DND-41 (cell line): Measurements from ENCODE around the gene CD300LD.

ENCODE experiments used
- ATAC-seq: fragments of 200-7000 bp; cut with Tn5 transposase; 3 replicates; pipeline ENCODE4 v1.9.1; 2021; ENCODE audit warnings: low read depth; ENCODE audit not compliant: insufficient read depth
- DNase-seq: peaks from one replicate; pipeline ENCODE4 v3.0.0-alpha.2; 2020
- H2AFZ ChIP-seq: 2 replicates; pipeline ENCODE4 v1.6.0; 2012; ENCODE audit warnings: low read depth, low read length
- H3K27ac ChIP-seq: 2 replicates; pipeline ENCODE4 v1.5.1; 2012; ENCODE audit warnings: low read length, inconsistent platforms
- H3K27me3 ChIP-seq: fragments of 200-600 bp; sonication (generic); 2 replicates; pipeline ENCODE4 v1.6.0; 2012; ENCODE audit warnings: low read length, mild to moderate bottlenecking, inconsistent platforms; ENCODE audit not compliant: insufficient read depth, poor library complexity
- H3K36me3 ChIP-seq: 2 replicates; pipeline ENCODE4 v1.5.1; 2012; ENCODE audit warnings: low read length, inconsistent platforms; ENCODE audit not compliant: insufficient read depth
- H3K4me1 ChIP-seq: 2 replicates; pipeline ENCODE4 v1.5.1; 2012; ENCODE audit warnings: mild to moderate bottlenecking, low read length; ENCODE audit not compliant: insufficient read depth
- H3K4me2 ChIP-seq: 2 replicates; pipeline ENCODE4 v1.6.0; 2012; ENCODE audit warnings: mild to moderate bottlenecking, moderate library complexity, low read length, inconsistent platforms; ENCODE audit not compliant: insufficient read depth
- H3K4me3 ChIP-seq, 2 experiments: fragments of 200-600 bp in 1 of 2; shearing (Covaris generic) in 1 of 2; 2 replicates each; pipeline ENCODE4 v1.5.1; 2012 to 2016; ENCODE audit warnings: inconsistent platforms in 2 of 2, low read length in 2 of 2, mild to moderate bottlenecking in 2 of 2, low read depth in 1 of 2, moderate library complexity in 1 of 2
- H3K79me2 ChIP-seq: 2 replicates; pipeline ENCODE4 v1.6.0; 2012; ENCODE audit warnings: low read length, inconsistent platforms; ENCODE audit not compliant: insufficient read depth
- H3K9ac ChIP-seq: 2 replicates; pipeline ENCODE4 v1.6.0; 2012; ENCODE audit warnings: low read depth, mild to moderate bottlenecking, inconsistent platforms, low read length, moderate library complexity
- H3K9me3 ChIP-seq: 2 replicates; pipeline ENCODE4 v1.5.1; 2012; ENCODE audit warnings: low read length, moderate library complexity, mild to moderate bottlenecking, inconsistent platforms; ENCODE audit not compliant: insufficient read depth, severe bottlenecking
- H4K20me1 ChIP-seq: 2 replicates; pipeline ENCODE4 v1.6.0; 2012; ENCODE audit warnings: low read length; ENCODE audit not compliant: insufficient read depth
- EZH2 ChIP-seq: IDR thresholded peaks from 3 replicates; pipeline ENCODE4 v1.6.1; 2012; ENCODE audit warnings: borderline replicate concordance, low read depth, mild to moderate bottlenecking, moderate library complexity, low read length, inconsistent platforms; ENCODE audit not compliant: severe bottlenecking
- TF ChIP-seq, protein P1 (sequence below): IDR thresholded peaks from 2 replicates; pipeline ENCODE4 v1.5.1; 2012; ENCODE audit warnings: borderline replicate concordance, low read length, moderate library complexity, mild to moderate bottlenecking; ENCODE audit not compliant: poor library complexity, severe bottlenecking; ENCODE audit errors: extremely low read depth

CD300LD gene

DNA sequence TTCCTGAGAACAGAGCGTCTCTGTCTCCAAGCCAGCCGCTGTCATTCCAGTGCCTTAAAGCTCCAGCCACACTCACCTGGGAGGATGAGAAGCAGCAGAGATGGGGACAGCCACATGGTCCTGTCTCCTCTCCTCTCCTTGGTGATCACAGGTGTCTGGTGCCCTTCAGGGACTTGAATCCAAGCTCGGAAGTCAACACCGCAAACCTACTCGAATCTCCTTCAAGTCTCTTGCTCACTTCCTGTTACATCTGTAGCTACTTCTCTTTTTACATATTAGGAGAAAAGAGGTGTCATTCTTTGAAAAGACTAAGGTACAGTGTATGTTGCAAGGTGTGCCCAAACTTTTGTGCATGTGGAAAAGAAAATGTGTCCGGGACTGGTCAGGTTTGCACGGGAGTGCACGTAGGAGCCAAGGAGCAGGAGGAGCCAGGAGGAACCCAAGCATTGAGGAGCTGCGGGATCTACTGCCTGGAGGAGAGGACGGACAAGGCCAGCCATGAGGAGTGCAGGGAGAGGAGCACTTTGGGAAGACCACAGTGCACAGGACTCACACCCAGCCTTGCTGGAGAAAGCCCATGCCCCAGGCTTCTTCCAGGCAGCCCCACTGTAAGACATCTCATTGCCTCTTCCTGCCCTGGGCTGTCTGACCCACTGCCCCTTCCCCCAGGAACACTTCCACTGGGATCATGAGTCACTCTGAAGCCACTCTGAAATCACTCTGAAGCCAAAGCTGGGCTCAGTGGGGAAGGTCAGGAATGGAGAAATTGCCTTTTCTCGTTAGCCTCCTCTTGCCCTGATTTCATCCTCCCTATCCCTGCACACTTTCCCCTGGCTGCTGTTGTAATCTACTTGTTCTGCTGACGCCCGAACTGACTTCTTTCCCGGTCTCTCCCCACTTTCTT, at the start of gene CD300LD:
Gene CD300LD, minus strand, starts transcription at position 197 of the 904 bp plus-strand sequence. Its CDS starts 81 bp downstream, at position 116.
- Histone ChIP-seq H2AFZ (no peak within 1 kb of the TSS), H3K4me3 (no peak within 1 kb of the TSS), H3K4me2 (no peak within 1 kb of the TSS), H3K9me3 (no peaks in the 10 kb centered on the region), H3K27me3 (peaks cover 6% of the 10 kb centered on the region), H3K36me3 (no peaks in the 10 kb centered on the region), H4K20me1 (no peaks in the 10 kb centered on the region), H3K4me1 (no peaks in the 10 kb centered on the region), H3K9ac (no peak within 1 kb of the TSS), H3K79me2 (no peaks in the 10 kb centered on the region), H3K27ac (no peak within 1 kb of the TSS)
- no peak for ATAC-seq
- TF ChIP-seq, protein P1, sequence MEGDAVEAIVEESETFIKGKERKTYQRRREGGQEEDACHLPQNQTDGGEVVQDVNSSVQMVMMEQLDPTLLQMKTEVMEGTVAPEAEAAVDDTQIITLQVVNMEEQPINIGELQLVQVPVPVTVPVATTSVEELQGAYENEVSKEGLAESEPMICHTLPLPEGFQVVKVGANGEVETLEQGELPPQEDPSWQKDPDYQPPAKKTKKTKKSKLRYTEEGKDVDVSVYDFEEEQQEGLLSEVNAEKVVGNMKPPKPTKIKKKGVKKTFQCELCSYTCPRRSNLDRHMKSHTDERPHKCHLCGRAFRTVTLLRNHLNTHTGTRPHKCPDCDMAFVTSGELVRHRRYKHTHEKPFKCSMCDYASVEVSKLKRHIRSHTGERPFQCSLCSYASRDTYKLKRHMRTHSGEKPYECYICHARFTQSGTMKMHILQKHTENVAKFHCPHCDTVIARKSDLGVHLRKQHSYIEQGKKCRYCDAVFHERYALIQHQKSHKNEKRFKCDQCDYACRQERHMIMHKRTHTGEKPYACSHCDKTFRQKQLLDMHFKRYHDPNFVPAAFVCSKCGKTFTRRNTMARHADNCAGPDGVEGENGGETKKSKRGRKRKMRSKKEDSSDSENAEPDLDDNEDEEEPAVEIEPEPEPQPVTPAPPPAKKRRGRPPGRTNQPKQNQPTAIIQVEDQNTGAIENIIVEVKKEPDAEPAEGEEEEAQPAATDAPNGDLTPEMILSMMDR: no peak
- no peak for DNase-seq

GRCh38 chr17:74641224-74641957, 49.3 kb upstream of the CD300LD start:
- Histone ChIP-seq H4K20me1 (no peaks in the 10 kb centered on the region), H3K27me3 (peaks cover 28% of the 10 kb centered on the region), H3K4me2 (no peak overlapping the region), H3K9me3 (no peaks in the 10 kb centered on the region), H3K9ac (no peak overlapping the region), H3K27ac (no peak overlapping the region), H3K79me2 (no peaks in the 10 kb centered on the region), H2AFZ (no peak overlapping the region), H3K36me3 (no peaks in the 10 kb centered on the region), H3K4me3 (no peak overlapping the region), H3K4me1 (no peaks in the 10 kb centered on the region)
- no peak for ATAC-seq
- DNase-seq: no peak
- TF ChIP-seq, protein P1: no peak
- TF ChIP-seq EZH2: no peak

- 0 out of 3 replicates have a peak, but pooled peaks have one; percentile 14 for ATAC-seq
- Histone ChIP-seq H3K4me1 (no peaks in the 10 kb centered on the region), H3K4me2 (no peak overlapping the region)
These were observed 47.6 kb upstream of the CD300LD start for GRCh38 chr17:74639704-74640151.

More at GRCh38 chr17:74639704-74640151, 47.6 kb upstream of the CD300LD start:
- no peaks in the 10 kb centered on the region for H3K79me2 ChIP-seq
- H3K27me3 ChIP-seq: peaks cover 28% of the 10 kb centered on the region
- no peak for DNase-seq
- no peaks in the 10 kb centered on the region for H4K20me1 ChIP-seq
- H3K9me3 ChIP-seq: no peaks in the 10 kb centered on the region
- no peak overlapping the region for H3K4me3 ChIP-seq
- no peak overlapping the region for H2AFZ ChIP-seq
- H3K36me3 ChIP-seq: no peaks in the 10 kb centered on the region
- no peak overlapping the region for H3K27ac ChIP-seq
- H3K9ac ChIP-seq: no peak overlapping the region
- no peak for TF ChIP-seq EZH2
- TF ChIP-seq, protein P1: no peak
